ENCODE data around the gene DPYSL3.
"Not testable (repeated sequence)": the region's sequence is repeated elsewhere in the genome, so short reads cannot be mapped to it uniquely, and the experiment has no call there.

Gene DPYSL3

DNA sequence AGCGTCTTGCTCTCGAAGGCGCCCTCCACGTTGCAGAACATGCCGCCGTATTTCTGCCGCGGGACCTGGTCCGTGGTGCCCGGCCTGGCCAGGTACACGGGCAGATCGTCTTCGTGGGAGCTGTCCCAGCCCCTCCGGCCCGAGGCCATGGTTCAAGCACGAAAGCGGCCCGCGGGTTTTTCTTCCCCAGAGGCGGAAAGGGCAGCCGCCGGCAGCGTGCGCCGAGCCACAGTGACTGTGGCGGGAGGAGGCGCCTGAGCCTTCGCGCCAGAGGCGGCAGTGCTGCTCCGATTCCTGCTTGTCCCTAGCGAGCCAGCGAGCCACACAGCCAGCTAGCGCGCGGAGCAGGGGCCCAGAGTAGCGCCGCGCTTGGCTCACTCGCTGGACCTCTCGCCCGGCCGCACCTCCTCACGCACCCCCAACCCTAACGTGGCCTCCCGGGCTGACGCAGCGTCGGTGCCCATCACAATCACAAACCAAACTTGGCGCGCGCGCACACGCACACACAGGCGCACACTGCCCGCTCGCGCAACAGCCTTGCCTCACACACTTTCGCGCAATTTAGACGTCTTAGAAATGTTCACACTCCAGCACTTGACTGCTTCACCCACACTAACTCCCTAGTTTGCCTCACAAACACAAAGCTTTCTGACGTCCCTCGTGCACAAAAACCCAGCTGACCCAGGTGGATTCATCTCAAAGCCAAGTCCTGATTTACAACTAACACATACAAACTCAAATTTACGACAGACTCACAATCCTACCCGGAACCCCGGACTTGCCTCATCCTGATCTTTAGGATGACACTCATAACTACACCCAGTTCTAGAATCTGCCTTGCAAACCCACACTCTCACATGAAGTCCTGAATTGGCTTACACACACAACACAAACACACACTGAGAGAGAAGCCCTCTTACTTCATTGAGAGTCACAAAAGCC is at the start of gene DPYSL3:
TSS of gene DPYSL3 (minus strand) at position 359 of the 942 bp plus-strand sequence. CDS start at position 149, 210 bp downstream.
- no peak for DNase-seq (ENCODE audit: low read depth, low spot score)
- peak within 1 kb of the TSS; percentile 99 for H3K4me3 ChIP-seq
- H3K9ac ChIP-seq (ENCODE audit: insufficient read length) = peak within 1 kb of the TSS; percentile 90
- H3K27ac ChIP-seq = no peak within 1 kb of the TSS
- TF ChIP-seq POLR2AphosphoS5 (IDR thresholded peaks at IDR 0.05; ENCODE audit: borderline replicate concordance, low read depth, low read length) = peak; percentile 50; the same call in 1 of the 2 replicates
- no peak for TF ChIP-seq EZH2 (IDR thresholded peaks at IDR 0.05)
- no peak for TF ChIP-seq FOXP2 (optimal IDR thresholded peaks at IDR 0.05; ENCODE audit: control extremely low read depth, extremely low read length, insufficient read depth)
- no peaks in the 10 kb centered on the region for H3K9me3 ChIP-seq (ENCODE audit: low read depth, low read length)
- H3K36me3 ChIP-seq (ENCODE audit: insufficient read depth, low read length) = no peaks in the 10 kb centered on the region

DNA sequence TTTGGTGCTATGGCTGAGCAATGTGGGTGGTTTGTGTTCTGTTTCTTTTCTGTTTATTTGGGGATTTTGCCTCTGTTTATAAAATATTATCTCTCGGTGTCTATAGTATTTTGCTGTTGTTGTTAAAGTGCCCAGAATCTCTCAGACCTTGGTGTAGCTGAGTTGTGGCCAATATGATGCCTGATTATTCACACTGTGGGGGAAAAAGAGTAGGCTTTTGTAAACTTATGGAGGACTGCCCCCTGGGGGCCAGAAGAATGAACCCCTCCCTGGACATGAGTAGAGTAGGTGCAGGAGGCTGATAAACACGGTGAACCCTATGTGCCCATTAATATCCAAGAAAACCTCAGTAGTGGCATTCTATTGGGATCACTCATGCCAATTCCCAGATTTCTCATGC is 49.0 kb upstream of the DPYSL3 start:
- Histone ChIP-seq H3K36me3 (ENCODE audit: insufficient read depth, low read length) (no peaks in the 10 kb centered on the region), H3K27ac (no peak overlapping the region), H3K9ac (ENCODE audit: insufficient read length) (no peak overlapping the region), H3K9me3 (ENCODE audit: low read depth, low read length) (no peaks in the 10 kb centered on the region), H3K4me3 (no peak overlapping the region)
- DNase-seq (ENCODE audit: low read depth, low spot score) = no peak
- no peak for TF ChIP-seq POLR2AphosphoS5 (IDR thresholded peaks at IDR 0.05; ENCODE audit: borderline replicate concordance, low read depth, low read length)
- TF ChIP-seq FOXP2 (optimal IDR thresholded peaks at IDR 0.05; ENCODE audit: control extremely low read depth, extremely low read length, insufficient read depth) = no peak
- TF ChIP-seq EZH2 (IDR thresholded peaks at IDR 0.05) = no peak

DNA sequence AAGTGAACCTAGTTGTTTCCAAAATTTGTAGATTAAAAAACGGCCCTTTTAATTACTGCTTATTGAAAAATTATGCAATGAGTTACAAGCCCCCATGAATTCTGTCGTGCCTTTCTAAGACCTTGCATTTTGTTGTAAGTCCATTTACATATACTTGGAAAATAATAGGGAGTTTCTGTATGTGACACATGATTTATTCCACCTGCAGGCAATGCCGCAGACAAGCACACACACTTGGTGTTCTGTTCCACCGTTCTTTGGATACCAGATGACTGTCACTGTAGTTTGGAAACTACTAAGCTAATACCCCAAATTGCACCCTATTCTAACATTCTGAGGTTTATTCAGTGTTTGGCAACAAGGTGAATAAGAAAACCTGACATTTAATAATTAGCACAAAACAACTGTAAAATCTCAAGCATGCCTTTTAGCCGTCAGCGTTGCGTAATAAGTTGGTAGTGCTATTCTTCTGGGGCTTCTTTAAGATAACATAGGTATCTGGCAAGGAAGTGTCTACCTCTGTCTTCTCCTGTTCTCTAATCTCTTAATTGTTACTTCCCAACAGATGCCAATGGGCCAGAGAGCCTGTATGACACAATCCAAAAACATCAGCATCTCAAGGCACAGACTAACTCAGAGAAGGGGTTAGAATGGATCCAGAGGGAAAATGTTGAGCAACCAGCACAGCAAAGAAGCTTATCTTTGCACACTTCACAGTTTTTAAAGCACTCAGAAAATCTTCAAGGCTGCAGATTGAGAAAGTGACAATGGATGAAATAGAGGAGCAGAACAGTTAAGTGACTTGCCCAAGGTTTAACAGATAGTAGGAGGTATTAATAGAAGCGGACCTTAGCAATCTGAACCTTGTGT is 48.2 kb upstream of the DPYSL3 start:
- no peak for TF ChIP-seq POLR2AphosphoS5 (IDR thresholded peaks at IDR 0.05; ENCODE audit: borderline replicate concordance, low read depth, low read length)
- no peak for TF ChIP-seq FOXP2 (optimal IDR thresholded peaks at IDR 0.05; ENCODE audit: control extremely low read depth, extremely low read length, insufficient read depth)
- no peak for TF ChIP-seq EZH2 (IDR thresholded peaks at IDR 0.05)
- H3K9ac ChIP-seq (ENCODE audit: insufficient read length) = no peak overlapping the region
- no peak overlapping the region for H3K27ac ChIP-seq
- no peak for DNase-seq (ENCODE audit: low read depth, low spot score)
- H3K36me3 ChIP-seq (ENCODE audit: insufficient read depth, low read length) = no peaks in the 10 kb centered on the region
- no peak overlapping the region for H3K4me3 ChIP-seq
- no peaks in the 10 kb centered on the region for H3K9me3 ChIP-seq (ENCODE audit: low read depth, low read length)

DNA sequence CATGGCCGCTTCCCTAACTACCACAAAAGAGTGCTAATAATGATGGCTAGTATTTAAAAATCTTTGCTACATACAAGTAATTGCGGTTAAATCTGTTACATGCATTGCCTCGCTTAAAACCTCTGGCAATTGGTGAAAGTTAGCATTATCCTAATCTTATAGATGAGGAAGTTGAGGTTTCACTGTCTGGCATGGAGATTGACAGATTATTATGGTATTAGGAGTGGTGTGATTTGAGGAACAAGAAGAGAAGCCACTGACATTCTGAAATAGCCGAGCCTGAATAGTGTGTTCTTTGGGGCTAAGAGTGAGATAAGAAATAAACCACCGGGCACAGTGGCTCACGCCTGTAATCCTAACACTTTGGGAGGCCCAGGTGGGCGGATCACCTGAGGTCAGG is 45.3 kb upstream of the DPYSL3 start:
- no peak for TF ChIP-seq FOXP2 (optimal IDR thresholded peaks at IDR 0.05; ENCODE audit: control extremely low read depth, extremely low read length, insufficient read depth)
- TF ChIP-seq EZH2 (IDR thresholded peaks at IDR 0.05) = no peak
- no peak for TF ChIP-seq POLR2AphosphoS5 (IDR thresholded peaks at IDR 0.05; ENCODE audit: borderline replicate concordance, low read depth, low read length)
- no peaks in the 10 kb centered on the region for H3K9me3 ChIP-seq (ENCODE audit: low read depth, low read length)
- H3K27ac ChIP-seq = no peak overlapping the region
- no peak for DNase-seq (ENCODE audit: low read depth, low spot score)
- no peak overlapping the region for H3K4me3 ChIP-seq
- no peak overlapping the region for H3K9ac ChIP-seq (ENCODE audit: insufficient read length)
- H3K36me3 ChIP-seq (ENCODE audit: insufficient read depth, low read length) = no peaks in the 10 kb centered on the region

DNA sequence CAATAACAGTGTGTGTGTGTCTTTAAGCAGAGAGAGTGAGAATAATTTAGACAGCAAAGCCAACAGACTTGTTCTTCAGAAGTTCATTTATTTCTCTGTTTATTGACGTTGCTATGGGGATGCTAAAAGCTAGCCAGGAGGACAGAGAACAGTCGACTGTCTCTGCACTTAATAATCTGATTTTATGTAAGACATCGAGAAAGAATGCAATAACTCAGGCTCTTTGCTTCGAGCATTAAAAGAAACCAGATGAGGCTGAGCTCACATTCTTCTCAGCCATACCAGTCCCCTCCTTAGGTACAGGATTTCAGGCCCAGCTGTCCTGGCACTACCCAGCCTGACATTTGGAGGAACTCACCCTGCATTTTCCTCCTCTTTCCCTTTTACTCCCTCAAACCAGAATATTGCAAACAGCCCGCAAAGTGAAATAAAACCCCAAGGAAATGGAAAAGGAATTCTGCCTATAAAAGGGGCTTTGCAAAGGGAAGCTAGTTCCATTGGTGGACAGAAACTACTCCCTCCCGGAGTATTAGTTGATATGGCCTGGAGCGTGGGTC is 44.5 kb upstream of the DPYSL3 start:
- Histone ChIP-seq H3K4me3 (peak overlapping the region; percentile 55), H3K36me3 (ENCODE audit: insufficient read depth, low read length) (no peaks in the 10 kb centered on the region), H3K9me3 (ENCODE audit: low read depth, low read length) (no peaks in the 10 kb centered on the region), H3K9ac (ENCODE audit: insufficient read length) (peak overlapping the region; percentile 48), H3K27ac (peak overlapping the region; percentile 77)
- TF ChIP-seq EZH2 (IDR thresholded peaks at IDR 0.05) = no peak
- TF ChIP-seq FOXP2 (optimal IDR thresholded peaks at IDR 0.05; ENCODE audit: control extremely low read depth, extremely low read length, insufficient read depth) = no peak
- no peak for TF ChIP-seq POLR2AphosphoS5 (IDR thresholded peaks at IDR 0.05; ENCODE audit: borderline replicate concordance, low read depth, low read length)
- DNase-seq (ENCODE audit: low read depth, low spot score) = no peak

DNA sequence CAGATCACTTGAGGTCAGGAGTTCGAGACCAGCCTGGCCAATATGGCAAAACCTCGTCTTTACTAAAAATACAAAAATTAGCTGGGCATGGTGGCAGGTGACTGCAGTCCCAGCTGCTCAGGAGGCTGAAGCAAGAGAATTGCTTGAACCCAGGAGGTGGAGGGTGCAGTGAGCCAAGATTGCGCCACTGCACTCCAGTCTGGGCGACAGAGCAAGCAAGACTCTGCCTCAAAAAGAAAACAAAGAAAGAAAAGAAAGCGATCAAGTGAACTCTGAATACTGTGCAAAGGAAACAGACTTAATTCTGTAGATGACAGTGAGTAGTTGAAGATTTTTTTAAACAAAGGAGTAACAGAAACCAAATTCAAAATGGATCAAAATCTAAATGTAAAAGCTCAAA is 43.9 kb upstream of the DPYSL3 start:
- Histone ChIP-seq H3K27ac (peak overlapping the region; percentile 77), H3K4me3 (peak overlapping the region; percentile 55), H3K9ac (ENCODE audit: insufficient read length) (peak overlapping the region; percentile 48)
- not testable (repeated sequence) for H3K36me3 ChIP-seq (ENCODE audit: insufficient read depth, low read length); DNase-seq (ENCODE audit: low read depth, low spot score); H3K9me3 ChIP-seq (ENCODE audit: low read depth, low read length)

DNA sequence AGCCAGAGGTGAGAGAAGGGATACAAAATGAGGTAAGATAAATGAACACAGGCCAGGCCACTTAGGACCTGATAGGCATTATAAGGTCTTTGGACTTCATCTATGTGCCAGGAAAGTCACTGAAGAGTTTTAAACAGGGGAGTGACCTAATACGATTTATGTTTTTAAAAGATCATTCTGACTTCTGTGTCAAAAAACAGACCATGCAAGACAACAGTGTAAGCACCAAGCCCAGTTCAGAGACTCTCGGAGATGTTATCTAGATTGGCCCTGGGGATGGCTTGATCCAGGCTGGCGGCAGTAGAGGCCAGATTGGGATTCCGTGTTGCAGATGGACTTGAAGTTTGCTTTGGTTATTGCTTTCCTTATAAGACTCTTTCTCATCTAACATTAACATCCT is 43.0 kb upstream of the DPYSL3 start:
- Histone ChIP-seq H3K9me3 (ENCODE audit: low read depth, low read length) (no peaks in the 10 kb centered on the region), H3K27ac (no peak overlapping the region), H3K36me3 (ENCODE audit: insufficient read depth, low read length) (no peaks in the 10 kb centered on the region), H3K4me3 (no peak overlapping the region), H3K9ac (ENCODE audit: insufficient read length) (no peak overlapping the region)
- TF ChIP-seq FOXP2 (optimal IDR thresholded peaks at IDR 0.05; ENCODE audit: control extremely low read depth, extremely low read length, insufficient read depth) (no peak), POLR2AphosphoS5 (IDR thresholded peaks at IDR 0.05; ENCODE audit: borderline replicate concordance, low read depth, low read length) (no peak), EZH2 (IDR thresholded peaks at IDR 0.05) (no peak)
- DNase-seq (ENCODE audit: low read depth, low spot score) = no peak

DNA sequence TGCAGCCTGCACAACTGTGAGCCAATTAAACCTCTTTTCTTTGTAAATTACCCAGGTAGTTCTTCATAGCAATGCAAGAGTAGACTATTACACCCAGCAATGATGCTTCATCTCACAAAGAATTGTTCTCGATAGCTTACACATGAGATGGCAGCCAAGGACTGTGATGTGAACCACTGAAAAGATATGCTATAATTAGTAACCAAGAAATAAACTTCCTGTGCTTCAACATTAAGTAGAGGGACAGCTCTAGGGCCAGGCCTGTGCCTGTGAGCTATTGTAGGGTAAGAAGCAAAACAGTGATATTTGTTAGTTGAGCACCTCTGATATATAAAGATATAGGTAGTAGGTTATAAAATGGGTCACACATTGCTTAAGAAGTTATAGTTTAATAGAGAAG is 41.8 kb upstream of the DPYSL3 start:
- Histone ChIP-seq H3K36me3 (ENCODE audit: insufficient read depth, low read length) (no peaks in the 10 kb centered on the region), H3K4me3 (no peak overlapping the region), H3K9ac (ENCODE audit: insufficient read length) (no peak overlapping the region), H3K27ac (no peak overlapping the region), H3K9me3 (ENCODE audit: low read depth, low read length) (no peaks in the 10 kb centered on the region)
- DNase-seq (ENCODE audit: low read depth, low spot score) = no peak
- TF ChIP-seq EZH2 (IDR thresholded peaks at IDR 0.05) = no peak
- TF ChIP-seq FOXP2 (optimal IDR thresholded peaks at IDR 0.05; ENCODE audit: control extremely low read depth, extremely low read length, insufficient read depth) = no peak
- no peak for TF ChIP-seq POLR2AphosphoS5 (IDR thresholded peaks at IDR 0.05; ENCODE audit: borderline replicate concordance, low read depth, low read length)

Data from SK-N-MC (cell line).